IPS-NIHi11 (cell line): Measurements from ENCODE around the gene METTL9.
A peak's percentile ranks its signal among the peaks of the same experiment; 100 is the strongest.
"Not testable (repeated sequence)": the region's sequence is repeated elsewhere in the genome, so short reads cannot be mapped to it uniquely, and the experiment has no call there.

Experiments
- DNase-seq: peaks from one replicate; pipeline ENCODE4 v3.0.0; 2012; ENCODE audit warnings: mixed read lengths, low spot score

Gene METTL9

GRCh38 chr16:21663889-21664647 lies 64.7 kb downstream of the METTL9 start, which contains the start of gene OTOA:
Gene OTOA, plus strand, starts transcription at chr16:21663968. Its CDS starts 14,547 bp downstream, at chr16:21678515.
- DNase-seq = peak; percentile 77

- DNase-seq = no peak
Observed at GRCh38 chr16:21664801-21665492, 65.6 kb downstream of the METTL9 start.

GRCh38 chr16:21666772-21667171 lies 67.4 kb downstream of the METTL9 start:
- peak; percentile 29 for DNase-seq

- no peak for DNase-seq
Observed at GRCh38 chr16:21667575-21667974, 68.2 kb downstream of the METTL9 start.

- DNase-seq = no peak
Observed at GRCh38 chr16:21673469-21673868, 74.1 kb downstream of the METTL9 start.

- not testable (repeated sequence) for DNase-seq
Observed at GRCh38 chr16:21674456-21674855, 75.1 kb downstream of the METTL9 start.

GRCh38 chr16:21680714-21681113 lies 81.3 kb downstream of the METTL9 start:
- DNase-seq = not testable (repeated sequence)

GRCh38 chr16:21683184-21683583 lies 83.8 kb downstream of the METTL9 start:
- DNase-seq = no peak

- peak; percentile 71 for DNase-seq
Observed at GRCh38 chr16:21684199-21684598, 84.8 kb downstream of the METTL9 start.

- peak; percentile 93 for DNase-seq
Observed at GRCh38 chr16:21685034-21685455, 85.7 kb downstream of the METTL9 start.

GRCh38 chr16:21689107-21689506 lies 89.7 kb downstream of the METTL9 start:
- DNase-seq = no peak

GRCh38 chr16:21690967-21691366 lies 91.6 kb downstream of the METTL9 start:
- DNase-seq = not testable (repeated sequence)

- no peak for DNase-seq
Observed at GRCh38 chr16:21694609-21695008, 95.2 kb downstream of the METTL9 start.

GRCh38 chr16:21697032-21697431 lies 97.7 kb downstream of the METTL9 start:
- no peak for DNase-seq

GRCh38 chr16:21698169-21699032 lies 99.0 kb downstream of the METTL9 start:
- no peak for DNase-seq

- DNase-seq = peak; percentile 32
Observed at GRCh38 chr16:21701271-21701670, 101.9 kb downstream of the METTL9 start.

- DNase-seq = no peak
Observed at GRCh38 chr16:21702276-21702675, 102.9 kb downstream of the METTL9 start.

- no peak for DNase-seq
Observed at GRCh38 chr16:21703156-21703555, 103.8 kb downstream of the METTL9 start.

- no peak for DNase-seq
Observed at GRCh38 chr16:21703589-21704174, 104.3 kb downstream of the METTL9 start.

- DNase-seq = no peak
Observed at GRCh38 chr16:21704266-21704665, 104.9 kb downstream of the METTL9 start.

GRCh38 chr16:21704733-21705132 lies 105.4 kb downstream of the METTL9 start:
- no peak for DNase-seq
